GM19035 (cell line): ENCODE results near the gene JPH3.
"Not testable (repeated sequence)": the region's sequence is repeated elsewhere in the genome, so short reads cannot be mapped to it uniquely, and the experiment has no call there.

Source experiments
- ATAC-seq: cut with Tn5 transposase; IDR thresholded peaks from one replicate; pipeline ENCODE4 v1.9.1; 2021; ENCODE audit not compliant: unreplicated experiment

The JPH3 gene

GRCh38 chr16:87678618-87679017 lies 76.3 kb downstream of the JPH3 start:
- no peak for ATAC-seq

GRCh38 chr16:87679593-87680271 lies 77.4 kb downstream of the JPH3 start:
- ATAC-seq, result no peak

- no peak for ATAC-seq
Observed at GRCh38 chr16:87680272-87680644, 78.0 kb downstream of the JPH3 start.

GRCh38 chr16:87681051-87681602 lies 78.8 kb downstream of the JPH3 start:
- ATAC-seq, result not testable (repeated sequence)

- no peak for ATAC-seq
Observed at GRCh38 chr16:87681981-87682570, 79.8 kb downstream of the JPH3 start.

- ATAC-seq, result no peak
Observed at GRCh38 chr16:87682852-87683399, 80.6 kb downstream of the JPH3 start.

GRCh38 chr16:87684106-87684677 lies 81.9 kb downstream of the JPH3 start:
- ATAC-seq, result no peak

GRCh38 chr16:87684711-87685404 lies 82.5 kb downstream of the JPH3 start:
- no peak for ATAC-seq

- no peak for ATAC-seq
Observed at GRCh38 chr16:87685405-87685755, 83.1 kb downstream of the JPH3 start.

GRCh38 chr16:87685766-87686165 lies 83.5 kb downstream of the JPH3 start:
- no peak for ATAC-seq

GRCh38 chr16:87686697-87687096 lies 84.4 kb downstream of the JPH3 start:
- no peak for ATAC-seq

GRCh38 chr16:87687126-87687910 lies 85.0 kb downstream of the JPH3 start:
- ATAC-seq, result no peak

- ATAC-seq, result no peak
Observed at GRCh38 chr16:87687998-87688529, 85.8 kb downstream of the JPH3 start.

- ATAC-seq, result no peak
Observed at GRCh38 chr16:87688876-87689815, 86.8 kb downstream of the JPH3 start.

- no peak for ATAC-seq
Observed at GRCh38 chr16:87689956-87690465, 87.7 kb downstream of the JPH3 start.

- ATAC-seq, result no peak
Observed at GRCh38 chr16:87690911-87691685, 88.8 kb downstream of the JPH3 start.

- no peak for ATAC-seq
Observed at GRCh38 chr16:87691686-87692079, 89.4 kb downstream of the JPH3 start.

- no peak for ATAC-seq
Observed at GRCh38 chr16:87692176-87692575, 89.9 kb downstream of the JPH3 start.
